Right hindlimb (tissue), 1 donor: Measurements from ENCODE around the gene KCNK2.

Experiments used
- DNase-seq: peaks from one replicate; pipeline ENCODE4 v3.0.0-alpha.2; 2018

Gene KCNK2

GRCh38 chr1:215082532-215083382, at the start of gene KCNK2:
Gene KCNK2, plus strand, starts transcription at chr1:215082737. Its CDS starts 649 bp downstream, at chr1:215083386.
- peak; percentile 66 for DNase-seq

GRCh38 chr1:215032911-215033526, 49.5 kb upstream of the KCNK2 start:
- DNase-seq = no peak

GRCh38 chr1:215040190-215040589, 42.3 kb upstream of the KCNK2 start:
- DNase-seq = no peak

- DNase-seq = no peak
These were observed 39.1 kb upstream of the KCNK2 start for GRCh38 chr1:215043401-215043800.

GRCh38 chr1:215044151-215044550, 38.4 kb upstream of the KCNK2 start:
- DNase-seq = no peak

- no peak for DNase-seq
These were observed 36.7 kb upstream of the KCNK2 start for GRCh38 chr1:215045698-215046308.

GRCh38 chr1:215052256-215053015, 30.1 kb upstream of the KCNK2 start:
- DNase-seq = no peak

- DNase-seq = no peak
These were observed 28.3 kb upstream of the KCNK2 start for GRCh38 chr1:215054266-215054665.

GRCh38 chr1:215055281-215055935, 27.1 kb upstream of the KCNK2 start:
- no peak for DNase-seq

- DNase-seq = no peak
These were observed 26.0 kb upstream of the KCNK2 start for GRCh38 chr1:215056584-215056983.

- no peak for DNase-seq
These were observed 22.6 kb upstream of the KCNK2 start for GRCh38 chr1:215059947-215060346.

- no peak for DNase-seq
These were observed 18.2 kb upstream of the KCNK2 start for GRCh38 chr1:215064327-215064726.

GRCh38 chr1:215071078-215071477, 11.5 kb upstream of the KCNK2 start:
- no peak for DNase-seq

- no peak for DNase-seq
These were observed 6.2 kb upstream of the KCNK2 start for GRCh38 chr1:215076322-215076721.

GRCh38 chr1:215079456-215079855, 3.1 kb upstream of the KCNK2 start:
- DNase-seq = no peak

- DNase-seq = peak; percentile 30
These were observed 641 bp upstream of the KCNK2 start for GRCh38 chr1:215081661-215082531.

- DNase-seq = peak; percentile 30
These were observed 935 bp downstream of the KCNK2 start for GRCh38 chr1:215083383-215083961.

- no peak for DNase-seq
These were observed 2.1 kb downstream of the KCNK2 start for GRCh38 chr1:215084621-215085020.

- DNase-seq = no peak
These were observed 5.1 kb downstream of the KCNK2 start for GRCh38 chr1:215087603-215088002.

- no peak for DNase-seq
These were observed 11.8 kb downstream of the KCNK2 start for GRCh38 chr1:215094381-215094780.

GRCh38 chr1:215095524-215095923, 13.0 kb downstream of the KCNK2 start:
- DNase-seq = no peak
